B cell (primary cell): ENCODE data around the gene CABLES1. TPM values are rescaled to one million over a fixed set of nuclear protein-coding genes. Genes with fewer than 3 reads are reported as not detected.

Experiments
- ATAC-seq: fragments of 200-7000 bp; cut with Tn5 transposase; one replicate; pipeline ENCODE4 v1.10.0; 2021; ENCODE audit warnings: low read depth, mild to moderate bottlenecking, moderate number of reproducible peaks, moderate library complexity
- CTCF ChIA-PET: fragments of 350-600 bp; sonication (Branson Sonifier 250); formaldehyde crosslinking; loops from one replicate; lab custom pipeline; 2021; ENCODE audit warnings: antibody characterized with exemption, inconsistent platforms; lab: Charles Lee
- POLR2A ChIA-PET: fragments of 350-600 bp; sonication (Branson Sonifier 250); formaldehyde crosslinking; loops from one replicate; lab custom pipeline; 2021; ENCODE audit warnings: antibody characterized with exemption; lab: Charles Lee
- DNase-seq: peaks from one replicate; pipeline ENCODE4 v3.0.0; 2013
- H2AFZ ChIP-seq: 2 replicates; pipeline ENCODE4 v1.6.1; 2012; ENCODE audit warnings: mild to moderate bottlenecking, low read depth, low read length; ENCODE audit not compliant: insufficient read depth, poor library complexity, severe bottlenecking
- H3K27ac ChIP-seq, 2 donors: 1 replicate in 1 of 2; 2 replicates in 1 of 2; pipeline ENCODE4 v1.5.1; 2012 to 2013; ENCODE audit warnings: low read length in 2 of 2, mild to moderate bottlenecking in 2 of 2, moderate library complexity in 1 of 2
- H3K27me3 ChIP-seq, 4 experiments: fragments of 200-600 bp in 1 of 4; sonication (generic) in 1 of 4; replicated peaks in 1 of 4; 1 replicate in 2 of 4; 2 replicates in 2 of 4; pipeline versions ENCODE4 v1.6.1 to v1.7.0; 2013 to 2016; ENCODE audit warnings: low read length in 3 of 4, mild to moderate bottlenecking in 2 of 4, mixed read lengths in 1 of 4, moderate library complexity in 1 of 4; ENCODE audit not compliant: insufficient read depth in 4 of 4, control insufficient read depth in 3 of 4; ENCODE audit errors: control extremely low read depth in 1 of 4
- H3K36me3 ChIP-seq, 2 experiments: replicated peaks in 1 of 2; 1 replicate in 1 of 2; 2 replicates in 1 of 2; pipeline versions ENCODE4 v1.6.1 to v1.7.1; 2013; ENCODE audit warnings: low read length in 1 of 2; ENCODE audit not compliant: insufficient read depth in 2 of 2, control insufficient read depth in 1 of 2; ENCODE audit errors: control extremely low read depth in 1 of 2, extremely low read depth in 1 of 2
- H3K4me1 ChIP-seq, 2 donors: fragments of 200-600 bp in 1 of 2; sonication (generic) in 1 of 2; 1 replicate in 1 of 2; 2 replicates in 1 of 2; pipeline versions ENCODE4 v1.5.1 to v1.6.1; 2013 to 2017; ENCODE audit warnings: low read length in 2 of 2; ENCODE audit not compliant: control insufficient read depth in 2 of 2, insufficient read depth in 2 of 2
- H3K4me2 ChIP-seq: replicated peaks from 2 replicates; pipeline ENCODE3; 2012; ENCODE audit warnings: mild to moderate bottlenecking, low read depth, low read length; ENCODE audit not compliant: poor library complexity, severe bottlenecking
- H3K4me3 ChIP-seq, 5 experiments: fragments of 200-600 bp in 1 of 5; sonication (generic) in 1 of 5; 1 replicate in 3 of 5; 2 replicates in 2 of 5; pipeline versions ENCODE4 v1.5.1 to v1.7.0; 2011 to 2016; ENCODE audit warnings: low read length in 4 of 5, mild to moderate bottlenecking in 4 of 5, low read depth in 2 of 5, control low read depth in 1 of 5, moderate library complexity in 1 of 5; ENCODE audit not compliant: insufficient read depth in 1 of 5; ENCODE audit errors: control extremely low read depth in 1 of 5, extremely low read depth in 1 of 5
- H3K79me2 ChIP-seq: fragments of 200-600 bp; sonication (generic); one replicate; pipeline ENCODE4 v1.6.0; 2016; ENCODE audit warnings: low read length; ENCODE audit not compliant: control insufficient read depth, insufficient read depth
- H3K9ac ChIP-seq: fragments of 200-600 bp; sonication (generic); 2 replicates; pipeline ENCODE4 v1.6.1; 2017; ENCODE audit warnings: mild to moderate bottlenecking, low read length, moderate library complexity
- H3K9me3 ChIP-seq, 3 donors: one replicate each; pipeline versions ENCODE4 v1.6.1 to v1.7.1; 2013; ENCODE audit warnings: low read length in 2 of 3; ENCODE audit not compliant: control insufficient read depth in 2 of 3, insufficient read depth in 1 of 3; ENCODE audit errors: control extremely low read depth in 1 of 3
- H4K20me1 ChIP-seq: 2 replicates; pipeline ENCODE4 v1.6.0; 2012; ENCODE audit warnings: mild to moderate bottlenecking, low read length; ENCODE audit not compliant: insufficient read depth, control insufficient read depth, poor library complexity, severe bottlenecking
- H3K27ac Mint-ChIP-seq: one replicate; pipeline ENCODE4 v1.8.0; 2021; ENCODE audit warnings: mixed read lengths
- H3K27me3 Mint-ChIP-seq: one replicate; pipeline ENCODE4 v1.8.0; 2021; ENCODE audit warnings: mixed read lengths
- H3K4me1 Mint-ChIP-seq: one replicate; pipeline ENCODE4 v1.8.0; 2021; ENCODE audit warnings: mixed read lengths
- H3K4me3 Mint-ChIP-seq: one replicate; pipeline ENCODE4 v1.8.0; 2021; ENCODE audit warnings: mixed read lengths
- H3K9me3 Mint-ChIP-seq: one replicate; pipeline ENCODE4 v1.8.0; 2022; ENCODE audit warnings: mixed read lengths; ENCODE audit not compliant: insufficient read depth
- CTCF ChIP-seq: fragments of 200-600 bp; IDR thresholded peaks from one replicate; pipeline ENCODE4 v1.8.0; 2022; ENCODE audit warnings: antibody characterized with exemption, mild to moderate bottlenecking
- EZH2 ChIP-seq: IDR thresholded peaks from 2 replicates; pipeline ENCODE4 v1.6.1; 2012; ENCODE audit warnings: borderline replicate concordance, low read depth, mild to moderate bottlenecking, moderate library complexity, low read length; ENCODE audit not compliant: insufficient read depth, poor library complexity, severe bottlenecking
- WGBS: methylation state at CpG from one replicate; pipeline ENCODE4 v1.1.5; 2013; ENCODE audit warnings: missing lambda C conversion rate; ENCODE audit not compliant: insufficient coverage; 5-methylcytosine and 5-hydroxymethylcytosine counted together
- intact Hi-C: fragments of 100-400 bp; cut with micrococcal nuclease; formaldehyde crosslinking; loops from one replicate; pipeline ENCODE4 v1.10.0; 2022
- polyA plus RNA-seq: library from polyadenylated mRNA; depleted of rRNA; stranded (reverse); fragments of >200 nt; gene quantifications from 2 replicates; pipeline ENCODE4 v1.2.3, GENCODE V29; 2012
- total RNA-seq, 2 donors: library from RNA; stranded (reverse); fragments of 120-200 nt in 1 of 2; gene quantifications; 1 replicate in 1 of 2; 2 replicates in 1 of 2; pipeline versions ENCODE4 v1.2.3 to v1.2.4, GENCODE V29; 2013 to 2022

CABLES1 gene
- total and polyA plus RNA-seq, 2 donors (not counting 1 experiment from before 2014, with no cell fraction given): 0.30 to 56.3 TPM

GRCh38 chr18:23266717-23267446 lies 131.6 kb downstream of the CABLES1 start:
- 54% methylated on average over 19 of the region's 20 CpGs for WGBS
- Histone ChIP-seq H3K4me1 (peaks cover 14 to 22% of the 10 kb centered on the region in 2 donors), H3K79me2 (no peaks in the 10 kb centered on the region), H3K9ac (no peak overlapping the region), H3K36me3 (no peaks in the 10 kb centered on the region), H3K4me3 (no peak overlapping the region), H3K27me3 (no peaks in the 10 kb centered on the region), H2AFZ (no peak overlapping the region), H3K4me2 (peak overlapping the region; percentile 24), H3K9me3 (peaks cover 0 to 26% (median 26%) of the 10 kb centered on the region in 3 donors), H3K27ac (no peak overlapping the region), H4K20me1 (no peaks in the 10 kb centered on the region)
- Mint-ChIP-seq H3K27me3 (no peaks in the 10 kb centered on the region), H3K9me3 (peaks cover 15% of the 10 kb centered on the region), H3K4me3 (no peak overlapping the region), H3K27ac (no peak overlapping the region), H3K4me1 (peaks cover 36% of the 10 kb centered on the region)
- POLR2A ChIA-PET: no interaction called here
- TF ChIP-seq EZH2 (no peak), CTCF (no peak)
- ATAC-seq (peak; percentile 56), DNase-seq (peak; percentile 23)
- intact Hi-C loops: no loop called here
- CTCF ChIA-PET: no interaction called here

- Histone ChIP-seq H3K79me2 (no peaks in the 10 kb centered on the region), H3K4me2 (peak overlapping the region; percentile 24), H3K36me3 (no peaks in the 10 kb centered on the region), H3K27ac (no peak overlapping the region), H3K4me3 (no peak overlapping the region), H3K9me3 (peaks cover 0 to 30% (median 30%) of the 10 kb centered on the region in 3 donors), H4K20me1 (no peaks in the 10 kb centered on the region), H2AFZ (no peak overlapping the region), H3K9ac (no peak overlapping the region), H3K27me3 (no peaks in the 10 kb centered on the region), H3K4me1 (peaks cover 14 to 22% of the 10 kb centered on the region in 2 donors)
- ChIA-PET CTCF (no interaction called here), POLR2A (no interaction called here)
- DNase-seq (no peak), ATAC-seq (no peak)
- 71% methylated on average over 6 of the region's 6 CpGs for WGBS
- TF ChIP-seq CTCF (no peak), EZH2 (no peak)
- intact Hi-C loops: no loop called here
- H3K9me3 Mint-ChIP-seq: peaks cover 15% of the 10 kb centered on the region
- H3K4me3 Mint-ChIP-seq: no peak overlapping the region
- H3K27ac Mint-ChIP-seq: no peak overlapping the region
- peaks cover 36% of the 10 kb centered on the region for H3K4me1 Mint-ChIP-seq
- H3K27me3 Mint-ChIP-seq: no peaks in the 10 kb centered on the region
These were observed 132.1 kb downstream of the CABLES1 start for GRCh38 chr18:23267447-23267776.
